NCI-H2029 (cell line): ENCODE measurements around the gene ROCK2.

Source experiments
- DNase-seq: peaks from one replicate; lab custom pipeline; 2025; lab: John Stamatoyannopoulos, UW

The ROCK2 gene

DNA sequence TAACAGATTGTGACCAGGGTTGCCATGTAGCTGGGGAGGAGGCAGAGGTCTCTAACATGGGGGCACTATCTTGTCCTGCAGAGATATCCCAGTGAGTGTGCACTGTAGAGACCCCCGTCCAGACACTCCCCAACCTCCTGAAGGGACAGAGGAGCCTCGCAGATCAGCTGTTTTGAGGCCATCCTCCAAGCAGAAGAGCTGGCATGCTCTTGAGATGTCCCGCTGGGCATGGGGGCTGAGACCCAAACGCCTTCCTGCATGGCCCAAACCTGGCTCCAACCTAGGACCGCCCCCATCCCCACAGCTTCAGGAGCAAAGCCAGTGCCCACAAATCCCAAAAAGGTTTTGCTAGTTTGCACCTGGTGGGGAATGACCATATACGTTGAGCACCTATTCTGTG lies 191.8 kb downstream of the ROCK2 start:
- DNase-seq = no peak

DNA sequence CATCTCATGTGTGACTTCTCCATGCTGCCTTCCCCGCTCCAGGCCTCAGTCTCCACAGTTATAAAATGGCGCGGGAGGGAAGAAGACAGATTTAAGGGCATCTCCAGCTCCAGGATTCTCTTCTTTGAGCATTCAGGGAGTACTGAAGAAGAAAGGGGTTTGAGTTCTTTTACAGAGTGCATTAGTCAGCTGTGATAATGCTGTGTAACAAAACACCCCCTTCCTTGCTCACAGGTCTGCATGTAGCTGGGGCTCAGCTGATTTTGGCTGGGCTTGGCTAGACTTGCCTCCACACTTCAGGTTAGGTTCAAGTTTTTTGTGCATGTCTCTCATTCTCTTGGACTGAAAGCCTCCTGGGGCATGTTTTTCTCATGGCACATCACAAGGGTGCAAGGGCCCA lies 197.2 kb downstream of the ROCK2 start:
- DNase-seq = no peak

DNA sequence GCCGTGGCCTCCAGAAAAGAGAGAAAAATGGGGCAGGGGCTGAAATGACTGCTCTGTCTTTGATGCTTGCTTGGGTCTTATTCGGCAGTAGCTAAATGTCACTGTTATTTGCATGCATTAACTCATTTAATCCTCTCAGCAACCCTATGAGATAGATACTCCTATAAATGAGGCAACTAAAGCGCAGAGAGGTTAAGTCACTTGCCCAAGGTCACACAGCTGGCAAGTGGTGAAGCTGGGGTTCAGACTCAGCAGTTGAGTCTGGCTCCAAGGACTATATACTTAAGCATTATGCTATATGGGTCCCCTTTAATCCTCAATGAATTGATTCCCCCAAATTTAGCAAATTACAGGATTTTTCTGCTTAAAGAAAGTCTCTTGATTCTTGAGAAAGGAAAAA lies 198.4 kb downstream of the ROCK2 start:
- DNase-seq = no peak

DNA sequence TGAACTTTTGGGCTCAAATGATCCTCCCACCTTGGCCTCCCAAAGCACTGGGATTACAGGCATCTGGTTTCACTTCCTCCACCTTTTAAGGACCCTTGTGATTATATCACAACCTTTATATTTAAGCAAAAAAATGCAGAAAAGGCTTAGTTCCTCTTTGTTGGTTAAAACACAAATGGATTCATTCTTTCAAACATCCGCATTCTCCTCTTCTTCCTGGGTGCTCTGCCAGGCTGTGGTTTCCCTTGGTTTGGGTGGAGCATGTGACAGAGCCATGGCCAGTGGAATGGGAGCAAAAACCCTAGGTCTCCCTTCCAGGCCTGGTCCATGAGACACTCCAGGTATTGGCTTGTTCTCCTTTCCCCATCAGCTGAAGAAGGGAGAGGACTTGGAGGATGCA lies 199.1 kb downstream of the ROCK2 start:
- no peak for DNase-seq

DNA sequence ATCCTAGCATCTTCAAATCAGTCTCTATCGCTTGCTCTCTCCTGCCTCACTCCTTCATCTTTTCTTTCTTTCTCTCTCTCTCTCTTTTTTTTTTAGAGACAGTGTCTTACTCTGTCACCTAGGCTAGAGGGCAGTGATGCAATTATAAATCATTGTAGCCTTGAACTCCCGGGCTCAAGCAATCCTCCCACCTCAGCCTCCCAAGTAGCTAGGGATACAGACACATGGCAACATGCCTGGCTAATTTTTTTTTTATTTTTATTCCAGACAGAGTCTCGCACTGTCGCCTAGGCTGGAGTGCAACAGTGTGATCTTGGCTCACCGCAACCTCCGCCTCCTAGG lies 199.7 kb downstream of the ROCK2 start:
- no peak for DNase-seq

DNA sequence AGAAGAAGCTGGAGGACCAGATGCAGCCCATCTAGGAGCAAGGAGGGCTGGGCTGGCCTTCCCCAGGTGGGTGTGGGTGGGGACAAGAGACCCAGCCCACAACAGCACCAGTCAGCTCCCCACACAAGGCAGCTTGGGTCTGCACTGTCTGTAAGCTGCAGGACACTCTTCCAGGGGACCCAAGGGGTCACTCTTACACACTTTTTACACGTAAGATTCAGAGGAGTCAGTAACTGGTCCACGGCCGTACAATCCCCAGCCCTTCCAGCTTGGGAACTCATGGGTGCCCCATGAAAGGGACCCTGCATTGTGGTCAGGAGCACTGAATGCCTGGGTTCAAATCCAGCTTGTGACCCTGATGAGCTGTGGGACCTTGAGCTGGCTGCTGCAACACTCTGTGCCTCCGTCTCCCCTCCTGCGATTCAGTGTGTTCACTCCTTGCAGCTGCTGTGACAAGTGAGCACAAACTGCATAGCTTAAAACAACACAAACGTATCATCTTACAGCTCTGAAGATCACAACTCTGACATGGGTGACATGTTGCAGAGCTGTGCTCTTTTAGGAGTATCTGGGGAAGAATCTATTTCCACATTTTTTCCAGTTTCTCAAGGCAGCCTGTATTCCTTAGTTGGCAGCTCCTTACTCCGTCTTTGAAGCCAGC lies 200.2 kb downstream of the ROCK2 start:
- DNase-seq = no peak

DNA sequence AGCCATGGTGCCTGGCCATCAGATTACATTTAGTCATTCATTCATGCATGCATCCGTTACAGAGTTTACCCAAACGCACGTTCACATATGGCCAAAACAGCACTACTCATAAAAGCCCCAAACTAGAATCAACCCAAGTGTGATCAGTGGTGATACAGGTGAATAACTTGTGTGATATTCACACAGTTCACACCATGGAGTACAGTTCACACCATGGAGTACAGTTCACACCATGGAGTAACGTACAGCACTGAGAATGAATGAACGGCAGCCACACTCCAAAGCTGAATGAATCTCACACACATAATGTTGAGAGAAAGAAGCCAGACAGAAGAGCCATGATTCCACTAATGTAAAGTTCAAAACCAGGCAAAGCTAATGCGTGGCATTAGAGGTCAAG lies 201.4 kb downstream of the ROCK2 start:
- no peak for DNase-seq

DNA sequence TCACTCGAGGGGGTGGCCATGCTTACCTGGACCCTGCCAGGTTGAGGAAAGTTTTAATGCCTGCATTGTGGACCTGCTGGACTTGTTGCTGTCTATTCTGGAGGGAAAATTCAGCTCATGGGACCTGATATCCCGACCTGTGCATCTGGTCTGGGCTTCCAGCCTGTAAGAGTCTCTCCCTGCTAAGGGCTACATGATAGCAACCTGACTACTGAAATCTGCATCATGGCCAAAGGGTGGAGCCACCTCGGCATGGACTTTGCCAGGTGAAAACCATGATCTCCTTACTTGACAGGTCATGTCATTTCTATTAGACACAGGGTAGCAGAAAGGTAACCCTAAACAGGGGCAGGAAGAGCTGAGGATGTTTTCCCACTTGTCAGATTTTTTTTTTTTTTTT lies 202.1 kb downstream of the ROCK2 start:
- DNase-seq = no peak

DNA sequence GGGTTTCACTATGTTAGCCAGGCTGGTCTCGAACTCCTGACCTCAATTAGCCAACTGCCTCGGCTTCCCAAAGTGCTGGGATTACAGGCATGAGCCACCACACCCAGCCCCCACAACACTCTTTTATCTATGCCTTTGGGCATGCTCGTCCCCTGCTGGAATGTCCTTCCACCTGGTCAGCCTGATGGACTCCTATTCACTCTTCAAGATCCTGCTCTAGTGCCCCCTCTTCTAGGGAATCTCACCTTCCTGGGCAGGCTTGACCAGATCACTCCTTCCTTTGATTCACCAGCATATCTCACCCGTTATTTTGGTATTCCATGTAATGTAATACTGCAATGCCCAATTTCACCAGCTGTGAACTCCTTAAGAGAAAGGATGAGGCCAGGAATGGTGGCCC lies 203.1 kb downstream of the ROCK2 start:
- no peak for DNase-seq

DNA sequence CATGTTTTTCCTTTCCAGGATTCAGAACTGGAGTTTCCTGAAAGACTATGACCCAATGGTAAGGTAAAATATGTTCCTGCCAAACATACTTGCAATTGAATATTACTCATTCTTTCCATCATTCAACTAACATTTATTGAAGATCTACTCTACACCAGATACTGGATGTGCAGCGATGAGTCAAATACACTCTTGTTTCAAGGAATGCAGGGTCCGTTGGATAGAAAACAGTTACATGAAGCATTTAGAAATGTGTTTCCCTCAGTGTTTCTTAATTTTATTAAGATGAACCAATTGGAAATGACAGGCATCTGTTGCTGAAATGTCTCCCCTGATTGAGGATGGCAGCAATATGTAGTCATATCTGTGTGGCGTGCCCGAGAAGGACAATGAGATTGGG lies 203.9 kb downstream of the ROCK2 start:
- DNase-seq = no peak

DNA sequence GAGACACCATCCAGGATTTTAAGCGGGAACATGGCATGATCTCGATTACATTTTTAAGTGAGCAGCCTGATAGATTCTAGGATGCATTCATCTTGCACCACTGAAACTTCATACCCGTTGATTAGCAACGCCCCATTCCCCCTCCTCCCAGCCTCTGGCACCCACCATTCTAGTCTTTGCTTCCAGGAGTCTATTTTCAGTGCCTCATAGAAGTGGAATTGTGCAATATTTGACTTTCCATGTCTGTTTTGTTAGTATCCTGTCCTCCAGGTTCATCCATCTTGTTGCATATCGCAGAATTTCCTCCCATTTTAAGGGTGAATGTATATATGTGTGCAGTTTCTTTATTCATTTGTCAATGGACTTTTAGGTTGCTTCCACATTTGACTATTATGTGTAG lies 210.1 kb downstream of the ROCK2 start:
- no peak for DNase-seq

DNA sequence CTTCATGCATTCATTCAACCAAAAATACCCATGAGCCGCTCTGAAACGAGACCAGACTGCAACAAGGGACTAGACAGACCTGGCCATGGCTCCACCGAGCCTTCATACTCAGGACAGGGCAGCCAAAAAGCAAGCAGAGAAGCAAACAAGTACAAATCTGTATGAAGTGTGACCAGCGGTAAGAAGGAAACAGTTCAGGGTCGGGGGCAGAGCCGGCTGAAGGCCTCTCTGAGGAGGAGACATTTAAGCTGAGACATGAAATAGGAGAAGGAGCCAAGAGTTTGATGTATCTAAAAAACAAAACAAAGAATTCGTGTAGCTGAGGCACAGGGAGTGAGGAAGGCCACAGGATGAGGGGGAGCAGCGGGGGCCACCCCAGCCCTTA lies 210.5 kb downstream of the ROCK2 start:
- no peak for DNase-seq

DNA sequence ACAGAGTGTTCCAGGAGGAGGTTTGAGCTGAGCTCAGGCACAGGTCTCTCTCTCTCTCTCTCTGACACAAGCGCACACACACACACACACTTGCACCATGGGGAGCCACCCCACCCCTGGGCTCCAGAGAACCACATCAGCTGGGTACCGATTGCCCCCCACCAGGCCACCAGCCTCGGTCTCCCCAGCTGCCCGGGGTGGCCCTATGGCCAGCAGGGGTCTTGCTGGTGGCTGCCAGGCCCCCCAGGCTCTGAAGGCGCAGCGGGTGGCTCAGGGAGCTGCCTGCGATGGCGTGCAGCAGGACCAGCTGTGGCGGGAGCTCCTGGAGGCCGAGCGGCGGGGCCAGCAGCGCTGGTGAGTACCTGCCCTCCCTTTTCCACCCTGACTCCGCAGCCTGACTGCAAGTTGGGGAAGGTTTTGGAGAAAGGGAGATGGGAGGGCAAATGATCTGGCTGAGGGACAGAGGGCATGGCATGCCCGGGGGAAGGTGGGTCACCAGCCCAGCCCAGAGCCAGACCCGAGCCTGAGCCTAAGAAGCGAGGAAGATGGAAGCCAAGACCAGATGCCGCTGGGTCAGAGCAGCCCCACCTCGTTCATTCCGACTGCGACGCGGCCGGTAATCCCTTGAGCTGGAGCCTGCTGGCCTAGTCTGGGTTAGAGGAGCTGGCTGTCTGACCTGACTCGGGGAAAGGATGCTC lies 211.0 kb downstream of the ROCK2 start:
- no peak for DNase-seq

DNA sequence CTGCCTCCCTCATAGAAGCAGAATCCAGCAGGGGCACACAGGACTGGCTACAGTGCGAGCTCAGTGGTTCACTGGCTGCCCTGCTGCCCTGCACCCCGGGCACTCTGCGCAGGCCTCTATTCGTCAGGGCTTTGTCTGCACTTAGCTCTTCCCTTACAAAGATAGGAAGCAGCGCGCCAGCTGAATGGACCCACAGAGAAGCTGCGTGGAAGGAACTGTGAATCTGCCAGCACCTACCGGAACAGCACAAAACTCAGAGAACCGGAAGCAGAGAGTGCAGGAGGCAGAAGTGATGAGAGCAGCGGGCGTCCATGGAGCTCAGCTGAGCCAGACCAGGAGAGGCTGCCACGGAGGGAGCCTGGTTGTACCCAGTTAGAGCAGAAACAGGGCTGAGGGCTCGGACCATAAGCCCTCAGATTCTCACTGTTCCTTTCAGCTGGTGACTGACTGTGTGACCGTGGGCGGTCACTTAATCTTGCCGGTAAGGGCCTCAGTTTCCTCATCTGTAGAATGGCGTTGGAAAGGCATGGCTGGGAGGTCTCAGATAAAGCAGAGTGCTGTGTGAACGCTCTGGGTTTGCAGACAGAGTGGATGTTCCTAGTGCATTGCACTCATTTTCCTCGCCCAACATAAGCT lies 212.3 kb downstream of the ROCK2 start:
- DNase-seq = no peak

DNA sequence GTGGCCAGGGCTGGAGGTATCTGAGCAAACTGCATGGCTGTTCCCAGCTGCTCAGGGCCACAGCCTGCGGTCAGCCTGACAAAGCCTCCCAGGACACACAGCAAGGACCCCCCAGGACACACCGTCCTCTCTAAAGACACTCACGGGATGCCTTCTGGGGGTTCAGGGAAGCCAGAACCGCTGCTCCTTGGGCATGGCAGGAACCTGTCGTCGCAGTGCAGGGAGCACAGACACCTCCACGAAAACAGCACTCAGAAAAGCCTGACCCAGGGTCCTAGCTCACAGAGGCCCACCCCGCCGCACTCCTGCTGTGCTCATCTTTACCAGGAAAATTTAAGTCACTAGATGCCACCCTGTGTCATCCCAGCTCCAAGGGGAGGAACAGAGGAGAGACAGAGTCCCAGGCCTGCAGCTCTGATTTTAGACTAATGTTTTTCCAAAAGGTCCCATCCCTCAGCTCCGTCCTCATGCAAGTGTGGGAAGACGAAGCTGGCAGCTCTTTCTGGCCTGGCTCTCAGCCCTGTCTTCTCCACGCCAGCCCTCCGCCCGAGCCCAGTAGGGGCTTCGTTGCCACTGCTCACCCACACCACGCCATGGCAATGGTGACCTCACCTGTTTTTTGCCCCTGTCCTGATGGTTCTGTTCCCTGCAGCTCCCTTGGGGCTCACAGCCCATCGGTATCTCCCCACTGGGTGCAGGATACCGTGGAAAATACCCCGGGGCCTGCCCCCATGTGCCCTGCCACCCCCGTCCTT lies 213.1 kb downstream of the ROCK2 start:
- no peak for DNase-seq
